Lower lobe of right lung (tissue), 2 donors: Measurements from ENCODE around the gene TKFC. TPM values are rescaled to one million over a fixed set of nuclear protein-coding genes. Genes with fewer than 3 reads are reported as not detected.

Experiments used
- ATAC-seq, 2 donors: fragments of 200-7000 bp; cut with Tn5 transposase; one replicate each; pipeline ENCODE4 v1.9.1; 2020 to 2022; ENCODE audit warnings: mild to moderate bottlenecking in 2 of 2, moderate library complexity in 2 of 2
- DNase-seq: peaks from one replicate; pipeline ENCODE4 v3.0.0-alpha.2; 2020
- H3K27ac ChIP-seq: fragments of 200-600 bp; one replicate; pipeline ENCODE4 v1.8.0; 2022
- H3K27me3 ChIP-seq: fragments of 200-600 bp; one replicate; pipeline ENCODE4 v1.8.0; 2022; ENCODE audit warnings: low read depth
- H3K36me3 ChIP-seq: fragments of 200-600 bp; one replicate; pipeline ENCODE4 v1.8.0; 2022; ENCODE audit warnings: mild to moderate bottlenecking
- H3K4me1 ChIP-seq: fragments of 200-600 bp; one replicate; pipeline ENCODE4 v1.8.0; 2022
- H3K4me3 ChIP-seq: fragments of 200-600 bp; one replicate; pipeline ENCODE4 v1.8.0; 2022; ENCODE audit warnings: mild to moderate bottlenecking
- H3K9me3 ChIP-seq: fragments of 200-600 bp; one replicate; pipeline ENCODE4 v1.8.0; 2022
- intact Hi-C: fragments of 100-400 bp; cut with DNase I; formaldehyde crosslinking; loops from one replicate; pipeline ENCODE4 v1.11.0; 2022
- total RNA-seq: library from RNA; stranded (reverse); fragmentation: NEBNext Ultra II Directional; extraction: Animal tissue kit (Norgen Biotek cat#: 25700); gene quantifications from one replicate; pipeline ENCODE4 v1.2.1, GENCODE V29; 2021
- TF ChIP-seq, protein P1 (sequence below): fragments of 200-600 bp; IDR thresholded peaks from one replicate; pipeline ENCODE4 v1.8.0; 2022; ENCODE audit warnings: antibody characterized with exemption, mild to moderate bottlenecking
- donor health status: DM: no; HTN: yes; CAD: no; lungs with severe emphysema.

Gene TKFC
- total RNA-seq, 1 donor from 2014 or later = 35.0 TPM

DNA sequence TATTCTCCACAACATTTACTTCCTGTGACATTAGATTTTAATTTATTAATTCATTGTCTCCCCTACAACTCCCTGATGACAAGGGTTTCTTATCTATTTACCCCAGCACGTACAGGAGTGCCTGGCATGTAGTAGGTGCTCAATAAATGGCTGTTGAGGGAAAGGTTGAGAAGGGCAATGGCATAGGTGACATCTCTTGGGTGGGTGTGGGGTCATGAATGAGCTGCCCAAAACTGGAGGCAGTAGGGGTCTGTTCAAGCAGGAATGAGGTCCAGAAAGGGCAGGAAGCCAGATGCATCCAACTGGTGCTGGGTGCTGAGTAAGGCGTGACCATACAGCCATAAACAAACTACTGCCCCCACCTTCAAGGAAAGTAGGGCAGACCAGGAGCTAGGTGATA, 40.7 kb upstream of the TKFC start:
- H3K9me3 ChIP-seq = no peaks in the 10 kb centered on the region
- intact Hi-C loops = no loop called here
- ATAC-seq (no peak), DNase-seq (no peak)
- peaks cover 31% of the 10 kb centered on the region for H3K4me1 ChIP-seq
- peaks cover 34% of the 10 kb centered on the region for H3K27me3 ChIP-seq
- TF ChIP-seq, protein P1, sequence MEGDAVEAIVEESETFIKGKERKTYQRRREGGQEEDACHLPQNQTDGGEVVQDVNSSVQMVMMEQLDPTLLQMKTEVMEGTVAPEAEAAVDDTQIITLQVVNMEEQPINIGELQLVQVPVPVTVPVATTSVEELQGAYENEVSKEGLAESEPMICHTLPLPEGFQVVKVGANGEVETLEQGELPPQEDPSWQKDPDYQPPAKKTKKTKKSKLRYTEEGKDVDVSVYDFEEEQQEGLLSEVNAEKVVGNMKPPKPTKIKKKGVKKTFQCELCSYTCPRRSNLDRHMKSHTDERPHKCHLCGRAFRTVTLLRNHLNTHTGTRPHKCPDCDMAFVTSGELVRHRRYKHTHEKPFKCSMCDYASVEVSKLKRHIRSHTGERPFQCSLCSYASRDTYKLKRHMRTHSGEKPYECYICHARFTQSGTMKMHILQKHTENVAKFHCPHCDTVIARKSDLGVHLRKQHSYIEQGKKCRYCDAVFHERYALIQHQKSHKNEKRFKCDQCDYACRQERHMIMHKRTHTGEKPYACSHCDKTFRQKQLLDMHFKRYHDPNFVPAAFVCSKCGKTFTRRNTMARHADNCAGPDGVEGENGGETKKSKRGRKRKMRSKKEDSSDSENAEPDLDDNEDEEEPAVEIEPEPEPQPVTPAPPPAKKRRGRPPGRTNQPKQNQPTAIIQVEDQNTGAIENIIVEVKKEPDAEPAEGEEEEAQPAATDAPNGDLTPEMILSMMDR = no peak
- no peak overlapping the region for H3K27ac ChIP-seq
- H3K36me3 ChIP-seq = no peaks in the 10 kb centered on the region
- no peak overlapping the region for H3K4me3 ChIP-seq

DNA sequence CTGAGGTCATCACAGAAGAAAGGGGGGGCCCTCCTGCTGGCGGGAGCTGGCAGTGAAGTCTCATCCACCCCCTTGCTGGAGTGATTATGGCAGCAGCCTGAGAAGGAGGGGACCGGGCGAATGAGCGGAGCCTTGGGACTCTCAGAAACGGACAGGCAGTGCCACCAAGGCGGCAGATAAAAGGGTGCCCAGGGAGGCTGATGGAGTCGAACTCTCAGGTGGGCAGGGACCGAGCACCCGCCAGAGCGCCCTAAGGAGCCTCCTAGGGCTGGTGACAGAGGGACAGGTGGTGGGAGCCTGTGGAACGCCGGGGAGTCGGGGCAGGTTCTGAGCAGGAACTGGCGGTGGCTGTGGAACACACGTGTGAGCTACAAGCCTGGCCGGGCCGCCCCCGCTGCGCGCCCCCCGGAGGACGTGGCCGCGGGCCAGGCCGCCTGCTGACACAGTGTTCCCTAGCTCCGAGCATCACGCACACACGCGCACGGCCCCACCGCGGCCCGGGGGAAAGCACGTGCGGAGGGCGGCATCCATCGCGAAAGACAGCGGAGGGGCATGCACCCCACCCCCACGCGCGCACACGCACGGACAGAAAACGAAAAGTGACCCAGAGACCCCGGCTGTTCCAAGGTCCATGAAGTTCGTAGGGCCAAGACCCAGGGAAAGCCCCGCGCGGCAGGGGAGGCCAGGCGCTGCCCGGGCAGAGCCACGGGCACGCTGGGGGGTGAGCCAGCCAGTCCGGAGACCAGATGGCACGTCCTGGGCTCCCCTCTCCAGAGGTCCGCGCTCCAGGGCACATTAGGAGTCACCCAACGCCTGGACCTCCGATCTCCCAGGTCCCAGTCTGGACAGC, 38.9 kb upstream of the TKFC start:
- Histone ChIP-seq H3K4me1 (peaks cover 44% of the 10 kb centered on the region), H3K9me3 (no peaks in the 10 kb centered on the region), H3K36me3 (peaks cover 10% of the 10 kb centered on the region), H3K27me3 (peaks cover 34% of the 10 kb centered on the region), H3K4me3 (peak overlapping the region; percentile 59), H3K27ac (no peak overlapping the region)
- intact Hi-C loops = no loop called here
- ATAC-seq (peak; percentile 56 to 60), DNase-seq (peak; percentile 55)
- TF ChIP-seq, protein P1 = no peak

DNA sequence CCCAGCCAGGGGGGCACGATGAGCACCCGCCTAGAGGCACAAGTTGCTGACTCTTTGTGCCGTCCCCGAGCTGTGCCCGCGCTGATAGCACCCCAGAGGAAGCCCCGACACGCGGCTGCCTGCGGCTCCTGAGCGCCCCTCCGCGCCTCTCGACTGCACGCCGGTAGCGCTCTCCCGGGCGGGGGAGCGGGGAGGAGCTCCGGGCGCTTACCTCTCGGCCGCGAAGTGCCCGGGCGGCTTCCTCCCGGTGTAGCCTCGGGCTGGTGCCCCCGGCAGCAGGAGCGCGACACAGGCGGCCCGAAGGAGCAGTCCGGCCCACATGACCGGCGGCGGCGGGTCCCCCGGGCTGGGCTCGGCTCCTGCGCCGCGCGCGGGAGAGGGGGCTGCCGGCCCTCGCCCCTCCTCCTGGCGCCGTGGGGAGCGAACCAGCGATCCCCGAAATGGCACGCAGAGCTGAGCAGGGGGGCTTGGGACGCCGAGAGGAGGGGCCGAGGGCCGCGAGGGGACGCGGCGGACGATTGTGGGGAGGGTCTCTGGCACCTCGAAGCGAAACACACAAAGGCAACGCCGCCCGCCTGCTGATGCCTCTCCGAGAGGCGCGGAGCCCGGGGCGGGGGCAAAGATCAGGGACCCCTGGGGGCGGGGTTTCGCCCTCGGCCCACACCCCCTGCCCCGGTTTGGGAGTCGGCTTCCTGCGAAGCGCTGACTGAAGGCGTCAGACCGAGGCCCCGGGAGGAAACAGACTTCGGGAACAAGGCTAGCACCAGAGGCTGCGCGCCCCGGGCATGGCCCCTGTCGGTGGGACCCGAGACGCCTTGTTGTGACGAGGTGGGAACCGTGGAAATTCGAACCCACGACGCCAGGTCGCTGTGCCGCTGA, 38.1 kb upstream of the TKFC start, which contains the start of gene VWCE:
Gene VWCE (minus strand): TSS at position 600 of the 879 bp plus-strand sequence. CDS start 279 bp downstream, at position 321.
- peaks cover 34% of the 10 kb centered on the region for H3K27me3 ChIP-seq
- peak; percentile 61 for DNase-seq

DNA sequence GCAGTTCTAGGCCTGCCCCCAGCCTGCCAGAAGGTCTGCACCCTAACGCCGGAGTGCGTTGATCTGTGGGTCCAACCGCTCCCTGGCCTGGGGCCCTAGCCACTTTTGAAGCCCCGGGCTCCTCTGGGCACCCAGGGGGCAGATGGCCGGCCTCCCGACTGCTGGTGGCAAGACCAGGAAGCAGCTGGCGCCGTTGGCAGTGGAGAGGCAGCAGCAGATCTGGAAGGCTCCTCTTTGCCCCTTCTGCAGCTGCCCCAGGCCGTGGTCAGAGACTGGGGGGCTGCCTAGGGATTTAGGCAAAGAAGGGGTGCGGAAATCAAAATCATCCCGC, 37.5 kb upstream of the TKFC start:
- Histone ChIP-seq H3K27ac (no peak overlapping the region), H3K36me3 (peaks cover 24% of the 10 kb centered on the region), H3K4me3 (peak overlapping the region; percentile 59), H3K4me1 (peaks cover 44% of the 10 kb centered on the region), H3K27me3 (peaks cover 34% of the 10 kb centered on the region), H3K9me3 (no peaks in the 10 kb centered on the region)
- intact Hi-C loops = no loop called here
- ATAC-seq (no peak), DNase-seq (no peak)
- TF ChIP-seq, protein P1 = no peak

More for the DNA sequence above, 38.1 kb upstream of the TKFC start, which contains the start of gene VWCE:
- intact Hi-C loops = no loop called here
- Histone ChIP-seq H3K36me3 (peaks cover 18% of the 10 kb centered on the region), H3K9me3 (no peaks in the 10 kb centered on the region), H3K4me1 (peaks cover 44% of the 10 kb centered on the region), H3K4me3 (peak within 1 kb of the TSS; percentile 59), H3K27ac (peak within 1 kb of the TSS; percentile 18)
- ATAC-seq = peak; percentile 85
- TF ChIP-seq, protein P1 = peak; percentile 27

DNA sequence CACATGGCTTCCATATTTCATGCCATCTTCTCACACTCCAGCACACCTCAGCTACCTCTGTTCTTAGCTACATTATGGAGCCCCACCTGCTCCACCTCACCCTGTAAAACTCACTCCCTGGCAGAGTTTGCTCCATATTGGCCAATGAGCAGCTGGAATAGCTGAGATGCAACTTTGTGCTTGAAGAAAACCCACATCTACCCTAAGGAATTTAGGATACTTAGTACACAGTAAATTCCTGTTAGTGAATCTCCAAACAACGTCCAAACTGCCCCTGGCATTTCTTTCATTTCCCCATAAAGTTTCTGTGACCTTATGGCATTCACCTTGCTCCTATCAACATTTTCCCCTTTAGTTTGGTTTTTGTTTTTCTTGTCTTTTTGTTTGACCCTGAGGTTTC, 35.7 kb upstream of the TKFC start:
- peaks cover 28% of the 10 kb centered on the region for H3K27me3 ChIP-seq
- DNase-seq (no peak), ATAC-seq (no peak)
- no peaks in the 10 kb centered on the region for H3K9me3 ChIP-seq
- H3K4me3 ChIP-seq = no peak overlapping the region
- H3K27ac ChIP-seq = no peak overlapping the region
- H3K4me1 ChIP-seq = peaks cover 44% of the 10 kb centered on the region
- TF ChIP-seq, protein P1 = no peak
- peaks cover 42% of the 10 kb centered on the region for H3K36me3 ChIP-seq
- intact Hi-C loops = no loop called here
